ENCODE data around the gene KRTCAP2. TPM values are rescaled to one million over a fixed set of nuclear protein-coding genes. Genes with fewer than 3 reads are reported as not detected.
"Not testable (repeated sequence)": the region's sequence is repeated elsewhere in the genome, so short reads cannot be mapped to it uniquely, and the experiment has no call there.

KRTCAP2 gene
- total RNA-seq, 2 donors from 2014 or later, result 140 to 172 TPM

DNA sequence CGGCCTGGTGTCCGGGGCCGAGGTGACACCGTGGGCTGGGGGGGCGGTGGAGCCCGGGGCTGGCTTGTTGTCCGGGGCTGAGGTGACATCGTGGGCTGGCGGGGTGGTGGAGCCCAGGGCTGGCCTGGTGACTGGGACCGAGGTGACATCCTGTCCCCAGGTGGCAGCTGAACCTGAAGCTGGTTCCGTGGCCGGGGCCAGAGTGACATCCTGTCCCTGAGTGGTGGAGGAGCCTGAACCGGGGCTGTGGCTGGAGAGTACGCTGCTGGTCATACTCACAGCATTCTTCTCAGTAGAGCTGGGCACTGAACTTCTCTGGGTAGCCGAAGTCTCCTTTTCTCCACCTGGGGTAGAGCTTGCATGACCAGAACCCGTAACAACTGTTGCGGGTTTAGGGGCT is 18.8 kb upstream of the KRTCAP2 start:
- H3K9ac ChIP-seq (ENCODE audit: low read depth in 2 of 2, low read length in 2 of 2), result peak overlapping the region; percentile 80 to 94
- H3K36me3 ChIP-seq, result no peaks in the 10 kb centered on the region
- H3K4me1 ChIP-seq, result peaks cover 16% of the 10 kb centered on the region
- peak overlapping the region; percentile 93 for H3K27ac ChIP-seq
- peak overlapping the region; percentile 42 for H3K4me3 ChIP-seq
- intact Hi-C loops (cut with DNase I), result no loop called here
- H3K9me3 ChIP-seq, result no peaks in the 10 kb centered on the region
- no peak for DNase-seq
- TF ChIP-seq, protein P1, sequence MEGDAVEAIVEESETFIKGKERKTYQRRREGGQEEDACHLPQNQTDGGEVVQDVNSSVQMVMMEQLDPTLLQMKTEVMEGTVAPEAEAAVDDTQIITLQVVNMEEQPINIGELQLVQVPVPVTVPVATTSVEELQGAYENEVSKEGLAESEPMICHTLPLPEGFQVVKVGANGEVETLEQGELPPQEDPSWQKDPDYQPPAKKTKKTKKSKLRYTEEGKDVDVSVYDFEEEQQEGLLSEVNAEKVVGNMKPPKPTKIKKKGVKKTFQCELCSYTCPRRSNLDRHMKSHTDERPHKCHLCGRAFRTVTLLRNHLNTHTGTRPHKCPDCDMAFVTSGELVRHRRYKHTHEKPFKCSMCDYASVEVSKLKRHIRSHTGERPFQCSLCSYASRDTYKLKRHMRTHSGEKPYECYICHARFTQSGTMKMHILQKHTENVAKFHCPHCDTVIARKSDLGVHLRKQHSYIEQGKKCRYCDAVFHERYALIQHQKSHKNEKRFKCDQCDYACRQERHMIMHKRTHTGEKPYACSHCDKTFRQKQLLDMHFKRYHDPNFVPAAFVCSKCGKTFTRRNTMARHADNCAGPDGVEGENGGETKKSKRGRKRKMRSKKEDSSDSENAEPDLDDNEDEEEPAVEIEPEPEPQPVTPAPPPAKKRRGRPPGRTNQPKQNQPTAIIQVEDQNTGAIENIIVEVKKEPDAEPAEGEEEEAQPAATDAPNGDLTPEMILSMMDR (IDR thresholded peaks at IDR 0.05), result no peak
- H3K27me3 ChIP-seq, result no peaks in the 10 kb centered on the region

DNA sequence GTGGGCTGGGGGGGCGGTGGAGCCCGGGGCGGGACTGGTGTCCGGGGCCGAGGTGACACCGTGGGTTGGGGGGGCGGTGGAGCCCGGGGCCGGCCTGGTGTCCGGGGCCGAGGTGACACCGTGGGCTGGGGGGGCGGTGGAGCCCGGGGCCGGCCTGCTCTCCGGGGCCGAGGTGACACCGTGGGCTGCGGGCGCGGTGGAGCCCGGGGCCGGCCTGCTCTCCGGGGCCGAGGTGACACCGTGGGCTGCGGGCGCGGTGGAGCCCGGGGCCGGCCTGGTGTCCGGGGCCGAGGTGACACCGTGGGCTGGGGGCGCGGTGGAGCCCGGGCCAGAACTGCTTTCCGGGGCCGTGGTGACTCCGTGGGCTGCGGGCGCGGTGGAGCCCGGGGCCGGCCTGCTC is 16.8 kb upstream of the KRTCAP2 start:
- H3K36me3 ChIP-seq; H3K4me3 ChIP-seq; H3K9me3 ChIP-seq; intact Hi-C loops (cut with DNase I); H3K27ac ChIP-seq; H3K27me3 ChIP-seq; DNase-seq; H3K9ac ChIP-seq (ENCODE audit: low read depth in 2 of 2, low read length in 2 of 2): not testable (repeated sequence)
- H3K4me1 ChIP-seq, result peaks cover 16% of the 10 kb centered on the region

DNA sequence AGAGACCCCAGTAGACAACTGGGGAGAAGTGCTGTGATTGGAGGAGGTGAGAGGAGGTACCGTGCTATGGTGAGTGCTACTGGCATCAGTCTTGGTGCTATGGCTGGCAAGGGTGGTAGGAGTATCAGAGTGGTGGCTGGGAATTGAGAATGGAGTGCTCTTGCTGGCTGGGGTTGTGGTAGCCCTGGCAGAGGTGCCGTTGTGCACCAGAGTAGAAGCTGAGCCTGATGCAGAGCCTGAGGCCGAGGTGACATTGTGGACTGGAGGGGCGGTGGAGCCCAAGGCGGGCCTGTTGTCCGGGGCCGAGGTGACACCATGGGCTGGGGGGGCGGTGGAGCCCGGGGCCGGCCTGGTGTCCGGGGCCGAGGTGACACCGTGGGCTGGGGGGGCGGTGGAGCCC is 15.2 kb upstream of the KRTCAP2 start:
- TF ChIP-seq, protein P1 (IDR thresholded peaks at IDR 0.05), result no peak
- H3K9ac ChIP-seq (ENCODE audit: low read depth in 2 of 2, low read length in 2 of 2), result peak overlapping the region in 1 of 2 donors; percentile 77
- H3K4me1 ChIP-seq, result peaks cover 8% of the 10 kb centered on the region
- DNase-seq, result no peak
- intact Hi-C loops (cut with DNase I), result no loop called here
- H3K9me3 ChIP-seq, result no peaks in the 10 kb centered on the region
- no peaks in the 10 kb centered on the region for H3K27me3 ChIP-seq
- no peak overlapping the region for H3K4me3 ChIP-seq
- H3K36me3 ChIP-seq, result no peaks in the 10 kb centered on the region
- no peak overlapping the region for H3K27ac ChIP-seq

DNA sequence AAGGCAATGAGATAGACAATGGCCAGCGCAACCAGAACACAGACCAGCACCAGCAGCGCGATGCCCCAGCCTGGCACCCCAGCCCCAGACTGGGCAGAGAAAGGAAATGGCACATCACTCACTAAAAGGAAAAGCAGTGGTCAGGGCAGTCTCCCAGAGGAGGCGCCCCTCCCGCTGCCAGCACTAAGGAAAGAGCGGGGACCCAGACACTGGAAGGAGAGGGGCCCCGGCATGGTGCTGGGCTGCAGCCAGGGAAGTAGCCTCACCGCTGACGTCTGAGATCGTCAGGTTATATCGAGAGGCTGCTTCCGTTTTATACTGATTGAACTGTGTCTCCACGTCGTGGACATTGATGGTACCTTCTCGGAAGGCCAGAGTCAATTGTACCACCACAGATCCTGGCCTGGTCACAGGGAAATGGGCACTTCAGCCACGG is 14.4 kb upstream of the KRTCAP2 start:
- TF ChIP-seq, protein P1 (IDR thresholded peaks at IDR 0.05), result no peak
- H3K4me3 ChIP-seq, result no peak overlapping the region
- peak overlapping the region in 1 of 2 donors; percentile 77 for H3K9ac ChIP-seq (ENCODE audit: low read depth in 2 of 2, low read length in 2 of 2)
- H3K4me1 ChIP-seq, result peaks cover 8% of the 10 kb centered on the region
- H3K9me3 ChIP-seq, result no peaks in the 10 kb centered on the region
- no peaks in the 10 kb centered on the region for H3K36me3 ChIP-seq
- peak overlapping the region; percentile 37 for H3K27ac ChIP-seq
- DNase-seq, result no peak
- intact Hi-C loops (cut with DNase I), result no loop called here
- H3K27me3 ChIP-seq, result no peaks in the 10 kb centered on the region

DNA sequence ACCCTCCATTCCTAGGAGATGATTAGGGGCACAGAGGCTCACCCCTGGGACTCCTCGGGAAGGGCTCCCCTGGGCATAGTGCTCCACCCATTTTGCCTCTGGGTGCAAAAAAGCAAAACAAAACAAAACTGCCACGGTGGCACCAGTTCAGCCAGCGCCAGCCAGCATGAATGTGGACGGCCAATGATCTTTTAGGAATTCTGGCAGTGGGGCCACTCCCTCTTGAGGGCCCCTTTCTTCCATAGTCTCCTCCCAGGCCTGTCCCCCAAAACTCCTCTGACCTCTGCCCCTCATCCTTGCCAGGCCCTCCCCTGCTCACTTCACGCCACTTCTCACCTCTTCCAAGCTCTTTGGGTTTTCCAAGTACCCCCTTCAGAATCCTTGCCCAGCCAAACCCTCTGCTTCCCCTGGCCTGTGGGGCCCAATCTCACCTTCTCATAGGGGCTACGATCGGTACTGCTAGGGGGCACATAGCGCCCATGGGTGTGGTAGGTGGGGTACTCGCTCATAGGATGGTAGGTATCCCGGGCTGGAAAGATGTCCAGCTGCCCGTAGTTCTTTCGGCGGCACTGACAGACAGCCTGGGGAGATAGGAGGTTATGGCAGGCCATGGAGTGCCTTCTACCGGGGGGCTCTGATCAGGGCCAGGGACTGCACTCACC is 13.8 kb upstream of the KRTCAP2 start:
- no peaks in the 10 kb centered on the region for H3K9me3 ChIP-seq
- H3K27ac ChIP-seq, result peak overlapping the region; percentile 37
- intact Hi-C loops (cut with DNase I), result no loop called here
- H3K36me3 ChIP-seq, result no peaks in the 10 kb centered on the region
- no peak overlapping the region for H3K4me3 ChIP-seq
- H3K4me1 ChIP-seq, result peaks cover 8% of the 10 kb centered on the region
- DNase-seq, result peak; percentile 64
- TF ChIP-seq, protein P1 (IDR thresholded peaks at IDR 0.05), result no peak
- H3K27me3 ChIP-seq, result no peaks in the 10 kb centered on the region
- H3K9ac ChIP-seq (ENCODE audit: low read depth in 2 of 2, low read length in 2 of 2), result peak overlapping the region in 1 of 2 donors; percentile 77

DNA sequence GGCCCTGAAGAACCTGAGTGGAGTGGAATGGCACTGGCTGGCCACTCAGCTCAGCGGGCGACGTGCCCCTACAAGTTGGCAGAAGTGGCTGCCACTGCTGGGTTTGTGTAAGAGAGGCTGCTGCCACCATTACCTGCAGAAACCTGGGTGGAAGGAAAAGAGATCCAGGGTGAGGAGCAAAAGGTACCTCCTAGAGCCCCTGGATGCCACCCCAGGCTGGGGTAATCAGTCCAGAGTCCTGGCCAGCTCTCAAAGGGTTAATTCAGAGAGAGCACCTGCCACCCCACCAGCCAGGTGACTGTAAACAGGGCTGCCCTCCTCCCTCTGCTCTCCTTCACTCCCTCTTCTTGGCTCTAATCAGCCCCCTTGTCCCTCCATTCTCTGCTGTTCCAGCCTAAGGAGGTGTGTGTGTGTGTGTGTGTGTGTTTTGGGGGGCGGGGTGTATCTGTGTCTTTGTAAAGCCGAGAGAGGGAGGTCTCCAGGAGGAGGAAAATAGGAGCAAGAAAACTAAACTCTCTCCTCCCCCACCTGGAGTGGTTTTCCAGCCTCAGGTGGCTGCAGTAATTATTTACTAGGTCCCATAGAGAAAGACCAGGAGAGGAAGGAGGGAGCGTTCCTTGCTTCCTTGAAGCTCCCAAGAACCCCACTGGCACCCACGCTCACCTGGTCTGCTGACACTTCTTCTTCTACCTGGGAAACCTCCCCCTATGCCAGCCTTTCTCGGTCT is 13.1 kb upstream of the KRTCAP2 start:
- H3K9ac ChIP-seq (ENCODE audit: low read depth in 2 of 2, low read length in 2 of 2), result peak overlapping the region in 1 of 2 donors; percentile 77
- DNase-seq, result no peak
- peak overlapping the region; percentile 55 for H3K27ac ChIP-seq
- intact Hi-C loops (cut with DNase I), result no loop called here
- H3K4me1 ChIP-seq, result peaks cover 8% of the 10 kb centered on the region
- TF ChIP-seq, protein P1 (IDR thresholded peaks at IDR 0.05), result no peak
- H3K36me3 ChIP-seq, result no peaks in the 10 kb centered on the region
- no peaks in the 10 kb centered on the region for H3K9me3 ChIP-seq
- no peaks in the 10 kb centered on the region for H3K27me3 ChIP-seq
- H3K4me3 ChIP-seq, result no peak overlapping the region
